Gastroesophageal sphincter (tissue), 3 donors: ENCODE measurements around the gene KANTR.

Experiments used
- EP300 ChIP-seq: sonication (generic); formaldehyde crosslinking; IDR thresholded peaks from one replicate; pipeline ENCODE4 v1.6.1; 2017; ENCODE audit warnings: antibody characterized with exemption, mild to moderate bottlenecking
- POLR2A ChIP-seq, 2 donors: fragments of 450-650 bp; IDR thresholded peaks; one replicate each; pipeline ENCODE4 v1.6.1; 2017; ENCODE audit warnings: antibody characterized with exemption in 2 of 2, mild to moderate bottlenecking in 2 of 2, moderate library complexity in 1 of 2
- POLR2AphosphoS5 ChIP-seq: sonication (generic); formaldehyde crosslinking; IDR thresholded peaks from one replicate; pipeline ENCODE4 v1.6.1; 2017; ENCODE audit warnings: antibody characterized with exemption
- TF ChIP-seq, protein P1 (sequence below), 4 experiments: fragments of 200-600 bp in 2 of 4; fragments of 450-650 bp in 2 of 4; sonication (generic) in 1 of 4; IDR thresholded peaks; one replicate each; pipeline ENCODE4 v1.5.1; 2017 to 2019; ENCODE audit warnings: antibody characterized with exemption in 4 of 4, mild to moderate bottlenecking in 2 of 4, moderate library complexity in 2 of 4

- TF ChIP-seq, protein P1, sequence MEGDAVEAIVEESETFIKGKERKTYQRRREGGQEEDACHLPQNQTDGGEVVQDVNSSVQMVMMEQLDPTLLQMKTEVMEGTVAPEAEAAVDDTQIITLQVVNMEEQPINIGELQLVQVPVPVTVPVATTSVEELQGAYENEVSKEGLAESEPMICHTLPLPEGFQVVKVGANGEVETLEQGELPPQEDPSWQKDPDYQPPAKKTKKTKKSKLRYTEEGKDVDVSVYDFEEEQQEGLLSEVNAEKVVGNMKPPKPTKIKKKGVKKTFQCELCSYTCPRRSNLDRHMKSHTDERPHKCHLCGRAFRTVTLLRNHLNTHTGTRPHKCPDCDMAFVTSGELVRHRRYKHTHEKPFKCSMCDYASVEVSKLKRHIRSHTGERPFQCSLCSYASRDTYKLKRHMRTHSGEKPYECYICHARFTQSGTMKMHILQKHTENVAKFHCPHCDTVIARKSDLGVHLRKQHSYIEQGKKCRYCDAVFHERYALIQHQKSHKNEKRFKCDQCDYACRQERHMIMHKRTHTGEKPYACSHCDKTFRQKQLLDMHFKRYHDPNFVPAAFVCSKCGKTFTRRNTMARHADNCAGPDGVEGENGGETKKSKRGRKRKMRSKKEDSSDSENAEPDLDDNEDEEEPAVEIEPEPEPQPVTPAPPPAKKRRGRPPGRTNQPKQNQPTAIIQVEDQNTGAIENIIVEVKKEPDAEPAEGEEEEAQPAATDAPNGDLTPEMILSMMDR (IDR thresholded peaks at IDR 0.05) = no peak
- TF ChIP-seq POLR2A (IDR thresholded peaks at IDR 0.05) (no peak), EP300 (no peak), POLR2AphosphoS5 (no peak)
Observed at GRCh38 chrX:53125506-53125905, 31.6 kb downstream of the KANTR start.
